GM10248 (cell line): Measurements from ENCODE around the gene HSD17B10.
"Not testable (repeated sequence)": the region's sequence is repeated elsewhere in the genome, so short reads cannot be mapped to it uniquely, and the experiment has no call there.

ENCODE experiments used
- CTCF ChIA-PET: fragments of 300-600 bp; sonication (Branson Sonifier 250); formaldehyde crosslinking; extraction: SDS; loops from one replicate; lab custom pipeline; 2021; ENCODE audit warnings: antibody characterized with exemption; lab: Yijun Ruan, JAX
- POLR2A ChIA-PET: fragments of 350-650 bp; sonication (Branson Sonifier 250); formaldehyde crosslinking; extraction: SDS; loops from one replicate; lab custom pipeline; 2020; ENCODE audit warnings: antibody characterized with exemption; lab: Yijun Ruan, JAX
- DNase-seq: peaks from one replicate; pipeline ENCODE4 v3.0.0; 2012; ENCODE audit errors: extremely low spot score
- CTCF ChIP-seq: IDR thresholded peaks from 2 replicates; pipeline ENCODE4 v1.5.1; 2012; ENCODE audit warnings: mild to moderate bottlenecking, low read depth; ENCODE audit errors: extremely low read depth, missing control alignments, control extremely low read depth

The HSD17B10 gene

GRCh38 chrX:53422861-53423306 is 11.3 kb downstream of the HSD17B10 start, which contains the start of gene RIBC1:
TSS of gene RIBC1 (plus strand) at chrX:53422873. CDS start at chrX:53426277, 3,404 bp downstream.
- TF ChIP-seq CTCF: no peak
- ChIA-PET POLR2A (interaction anchor here (1.2 to 1.6 kb wide), 2 partner anchors 13 to 263 kb away, joined by 3 to 4 read pairs; partner anchors contain the start of gene HUWE1), CTCF (interaction anchor here (1.0 to 3.2 kb wide), 6 partner anchors 11 to 138 kb away, joined by 3 to 24 read pairs (median 9); no protein-coding TSS in a partner anchor)
- DNase-seq: no peak

GRCh38 chrX:53422086-53422860 is 11.9 kb downstream of the HSD17B10 start, which contains the start of gene SMC1A:
TSS of gene SMC1A (minus strand) at chrX:53422654. CDS start at chrX:53422600, 54 bp downstream.
- no peak for TF ChIP-seq CTCF
- DNase-seq: peak; percentile 97
- ChIA-PET CTCF (interaction anchor here (1.0 to 3.2 kb wide), 6 partner anchors 10 to 138 kb away, joined by 3 to 24 read pairs (median 9); no protein-coding TSS in a partner anchor), POLR2A (interaction anchor here (0.5 to 1.6 kb wide), 3 partner anchors 14 to 616 kb away, joined by 3 to 5 read pairs (median 4); partner anchors contain the start of gene HUWE1)

- ChIA-PET POLR2A (interaction anchor here (1.6 kb wide), 1 partner anchor 15 kb away, joined by 4 read pairs; no protein-coding TSS in a partner anchor), CTCF (interaction anchor here (2.3 to 3.2 kb wide), 4 partner anchors 15 to 109 kb away, joined by 8 to 24 read pairs (median 10); no protein-coding TSS in a partner anchor)
- no peak for DNase-seq
- TF ChIP-seq CTCF: no peak
Observed at GRCh38 chrX:53421772-53422085, 12.4 kb downstream of the HSD17B10 start.

- CTCF ChIA-PET: no interaction called here
- POLR2A ChIA-PET: no interaction called here
- no peak for DNase-seq
- no peak for TF ChIP-seq CTCF
Observed at GRCh38 chrX:53421125-53421524, 13.0 kb downstream of the HSD17B10 start.

- POLR2A ChIA-PET, CTCF ChIA-PET, DNase-seq: not testable (repeated sequence)
Observed at GRCh38 chrX:53420351-53420750, 13.8 kb downstream of the HSD17B10 start.

GRCh38 chrX:53412446-53412845 is 21.7 kb downstream of the HSD17B10 start:
- DNase-seq: no peak
- POLR2A ChIA-PET: no interaction called here
- TF ChIP-seq CTCF: no peak
- CTCF ChIA-PET: interaction anchor here (0.9 to 1.6 kb wide), 3 partner anchors 10 to 99 kb away, joined by 3 to 6 read pairs (median 3); partner anchors contain the start of genes RIBC1 and SMC1A
